Stimulated activated CD4-positive, alpha-beta T cell treated with anti-CD3 and anti-CD28 coated beads, Interleukin-4, amount 100 ng/mL, for 4 hours (primary cell): ENCODE measurements around the gene KDM4F.

ENCODE experiments used
- DNase-seq, 2 experiments: peaks; one replicate each; pipeline ENCODE4 v3.0.0-alpha.2; 2020

KDM4F gene

DNA sequence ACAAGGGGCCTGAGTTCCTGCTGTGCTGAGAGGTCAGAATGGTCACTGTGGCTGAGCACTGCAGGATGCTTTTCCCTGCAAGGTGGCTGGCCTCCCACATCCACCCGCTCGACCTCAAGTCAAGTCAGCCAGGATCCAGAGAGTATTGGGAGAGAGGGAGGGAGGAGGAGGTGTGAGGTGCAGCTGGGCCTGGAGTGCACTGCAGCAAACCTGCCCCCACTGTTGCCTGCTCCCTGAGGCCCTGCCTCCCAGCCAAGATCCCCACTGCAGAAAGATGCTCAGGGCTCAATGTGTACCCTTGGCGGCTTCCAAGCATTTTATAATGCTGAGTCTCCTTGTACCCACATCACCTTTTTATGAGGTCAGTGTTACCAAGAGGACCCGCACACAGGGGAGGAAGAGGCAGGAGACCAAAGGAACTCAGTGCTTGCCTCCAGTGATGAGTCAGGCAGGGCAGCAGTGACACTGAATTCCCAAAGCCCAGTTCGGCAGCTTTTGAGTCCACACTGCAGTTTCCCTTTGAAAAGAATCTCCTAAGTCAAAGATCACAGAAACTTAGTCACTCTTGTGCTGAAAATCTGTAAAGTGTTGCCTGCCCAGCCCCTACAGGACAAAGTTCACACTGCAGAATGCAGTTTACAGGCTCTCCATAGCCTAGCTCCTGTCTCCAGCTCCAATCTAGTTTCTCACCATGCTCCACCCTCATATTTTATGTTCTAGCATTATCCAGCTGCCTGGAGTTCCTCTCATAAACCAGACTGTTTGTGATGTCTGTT is 43.5 kb downstream of the KDM4F start:
- peak; percentile 8 to 16 for DNase-seq

GRCh38 chr11:95093548-95093947 is 44.3 kb downstream of the KDM4F start:
- no peak for DNase-seq

DNA sequence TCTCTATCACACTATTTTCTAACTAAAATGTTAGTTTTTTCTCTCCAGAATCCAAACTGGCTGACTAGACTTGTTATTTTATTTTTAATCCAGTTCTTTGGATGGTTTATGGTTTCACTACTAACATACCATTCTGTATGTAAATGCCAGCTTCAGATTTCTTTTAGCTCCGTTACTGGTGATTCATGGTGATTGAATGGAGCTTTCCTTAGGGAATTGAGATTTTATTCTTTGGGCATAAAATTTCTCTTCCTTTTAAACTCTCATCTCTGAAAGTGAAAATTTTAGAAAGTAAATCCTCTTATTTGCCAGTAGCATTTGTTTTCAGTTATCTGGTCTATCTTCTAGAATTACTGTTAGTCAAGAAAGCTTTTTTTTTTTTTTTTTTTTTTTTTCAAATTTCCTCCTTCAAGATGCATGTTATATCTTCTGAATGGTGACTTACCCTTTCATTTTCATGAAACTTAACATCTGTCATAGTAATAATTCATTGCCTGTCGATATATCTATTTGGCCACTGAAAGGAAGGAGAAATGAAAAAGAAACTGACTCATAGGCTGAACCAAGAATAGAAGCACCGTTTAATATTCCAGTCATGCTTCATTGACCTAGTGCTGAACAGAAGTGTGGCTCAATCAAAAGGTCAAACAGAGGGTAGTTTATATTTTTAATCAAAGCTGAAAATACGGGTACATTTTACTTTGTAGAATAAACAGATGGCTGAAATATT is 46.8 kb downstream of the KDM4F start:
- no peak for DNase-seq

DNA sequence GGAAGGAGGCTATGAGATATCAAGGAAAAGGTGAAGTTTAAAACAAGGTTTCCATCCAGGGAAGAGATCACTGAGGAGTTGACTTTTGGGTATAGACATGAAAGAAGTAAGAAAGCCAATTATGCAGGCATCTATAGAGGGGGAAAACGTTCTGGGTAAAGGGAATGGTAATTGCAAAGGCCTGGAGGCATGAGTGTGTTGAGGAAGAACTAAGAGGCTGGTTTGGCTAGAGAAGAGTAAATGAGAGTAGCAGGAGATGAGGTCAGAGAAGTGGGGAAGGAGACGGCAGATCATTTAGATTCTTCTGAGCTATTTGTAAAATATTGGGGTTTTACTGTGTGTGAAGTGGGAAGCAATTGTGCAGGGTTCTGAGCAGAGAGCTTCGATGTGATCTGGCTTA is 48.0 kb downstream of the KDM4F start:
- no peak for DNase-seq

- no peak for DNase-seq
These were observed 49.6 kb downstream of the KDM4F start for GRCh38 chr11:95098826-95099225.

DNA sequence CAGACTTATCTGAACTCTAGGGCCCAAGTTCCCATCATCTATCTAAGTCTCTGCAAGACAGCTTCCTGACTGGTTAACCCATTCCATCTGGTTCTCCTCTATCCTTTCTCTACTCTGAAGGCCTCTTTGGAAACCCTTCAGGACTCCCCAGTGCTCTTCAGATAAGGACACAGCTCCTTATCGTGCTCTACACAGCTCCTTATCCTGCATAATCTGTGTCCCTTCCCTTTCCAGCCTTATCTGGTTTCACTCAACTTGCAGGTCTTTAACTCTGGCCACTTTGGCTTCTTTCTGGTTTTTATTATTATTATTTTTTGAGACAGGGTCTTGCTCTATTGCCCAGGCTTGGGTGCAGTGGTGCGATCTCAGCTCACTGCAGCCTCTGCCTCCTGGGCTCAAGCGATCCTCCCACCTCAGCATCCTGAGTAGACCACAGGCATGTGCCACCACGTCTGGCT is 51.0 kb downstream of the KDM4F start:
- DNase-seq: no peak
